ENCODE results near the gene BCAS3. TPM values are rescaled to one million over a fixed set of nuclear protein-coding genes. Genes with fewer than 3 reads are reported as not detected.
A peak's percentile ranks its signal among the peaks of the same experiment; 100 is the strongest.

Gene BCAS3
- polyA plus RNA-seq, 3 donors, result 10.3 to 19.1 (median 14.7) TPM

DNA sequence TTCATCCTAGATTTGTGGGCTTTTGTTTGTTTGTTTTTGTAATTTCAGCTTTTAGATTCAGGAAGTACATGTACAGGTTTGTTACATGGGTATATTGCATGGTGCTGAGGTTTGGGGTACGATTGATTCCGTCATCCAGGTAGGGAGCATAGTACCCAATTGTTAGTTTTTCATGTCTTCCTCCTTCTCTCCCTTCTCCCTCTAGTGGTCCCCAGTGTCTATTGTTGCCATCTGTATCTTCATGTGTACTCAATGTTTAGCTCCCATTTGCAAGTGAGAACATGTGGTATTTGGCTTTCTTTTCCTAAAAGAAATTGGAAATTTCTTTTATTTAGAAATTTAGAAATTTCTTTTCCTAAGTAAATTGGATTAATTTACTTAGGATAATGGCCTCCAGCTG lies 37.1 kb upstream of the BCAS3 start:
- Histone ChIP-seq H3K4me2 (replicated peaks; ENCODE audit: extremely low read depth, low read length, poor library complexity, severe bottlenecking) (no peak overlapping the region), H3K36me3 (replicated peaks in 1 of 2; ENCODE audit: control insufficient read depth in 1 of 2, insufficient read depth in 2 of 2, low read length in 2 of 2) (peaks cover 37 to 69% of the 10 kb centered on the region in 2 donors), H3K4me1 (ENCODE audit: control insufficient read depth in 1 of 2, insufficient read depth in 2 of 2, low read length in 2 of 2) (no peaks in the 10 kb centered on the region), H3K4me3 (replicated peaks in 1 of 3; ENCODE audit: low read depth in 2 of 3, low read length in 3 of 3) (no peak overlapping the region), H3K9ac (ENCODE audit: insufficient read depth, low read length, poor library complexity, severe bottlenecking) (no peak overlapping the region), H2AFZ (ENCODE audit: insufficient read depth, low read depth, low read length, poor library complexity, severe bottlenecking) (no peak overlapping the region), H3K27me3 (ENCODE audit: control insufficient read depth in 2 of 2, insufficient read depth in 2 of 2, low read length in 2 of 2) (no peaks in the 10 kb centered on the region), H3K27ac (ENCODE audit: low read depth in 1 of 2, low read length in 2 of 2) (no peak overlapping the region), H3K9me3 (replicated peaks in 1 of 2; ENCODE audit: control insufficient read depth in 1 of 2, insufficient read depth in 1 of 2, low read length in 2 of 2) (no peaks in the 10 kb centered on the region), H3K79me2 (ENCODE audit: insufficient read depth, low read length) (peaks cover 69% of the 10 kb centered on the region), H4K20me1 (ENCODE audit: insufficient read depth, low read length) (peaks cover 88% of the 10 kb centered on the region)
- Mint-ChIP-seq H3K27ac (no peak overlapping the region), H3K4me1 (no peaks in the 10 kb centered on the region), H3K36me3 (peaks cover 43 to 74% of the 10 kb centered on the region in 2 donors), H3K9me3 (peaks cover 0 to 2% (median 0%) of the 10 kb centered on the region in 7 donors), H3K27me3 (ENCODE audit: low read depth in 3 of 3) (no peaks in the 10 kb centered on the region), H3K4me3 (no peak overlapping the region)
- no peak for DNase-seq
- TF ChIP-seq, protein P1, sequence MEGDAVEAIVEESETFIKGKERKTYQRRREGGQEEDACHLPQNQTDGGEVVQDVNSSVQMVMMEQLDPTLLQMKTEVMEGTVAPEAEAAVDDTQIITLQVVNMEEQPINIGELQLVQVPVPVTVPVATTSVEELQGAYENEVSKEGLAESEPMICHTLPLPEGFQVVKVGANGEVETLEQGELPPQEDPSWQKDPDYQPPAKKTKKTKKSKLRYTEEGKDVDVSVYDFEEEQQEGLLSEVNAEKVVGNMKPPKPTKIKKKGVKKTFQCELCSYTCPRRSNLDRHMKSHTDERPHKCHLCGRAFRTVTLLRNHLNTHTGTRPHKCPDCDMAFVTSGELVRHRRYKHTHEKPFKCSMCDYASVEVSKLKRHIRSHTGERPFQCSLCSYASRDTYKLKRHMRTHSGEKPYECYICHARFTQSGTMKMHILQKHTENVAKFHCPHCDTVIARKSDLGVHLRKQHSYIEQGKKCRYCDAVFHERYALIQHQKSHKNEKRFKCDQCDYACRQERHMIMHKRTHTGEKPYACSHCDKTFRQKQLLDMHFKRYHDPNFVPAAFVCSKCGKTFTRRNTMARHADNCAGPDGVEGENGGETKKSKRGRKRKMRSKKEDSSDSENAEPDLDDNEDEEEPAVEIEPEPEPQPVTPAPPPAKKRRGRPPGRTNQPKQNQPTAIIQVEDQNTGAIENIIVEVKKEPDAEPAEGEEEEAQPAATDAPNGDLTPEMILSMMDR (IDR thresholded peaks at IDR 0.05), result peak; percentile 29
- intact Hi-C loops (cut with micrococcal nuclease), result no loop called here
- WGBS (ENCODE audit: insufficient coverage), result no CpG with 5 or more reads among the region's 2 CpGs

DNA sequence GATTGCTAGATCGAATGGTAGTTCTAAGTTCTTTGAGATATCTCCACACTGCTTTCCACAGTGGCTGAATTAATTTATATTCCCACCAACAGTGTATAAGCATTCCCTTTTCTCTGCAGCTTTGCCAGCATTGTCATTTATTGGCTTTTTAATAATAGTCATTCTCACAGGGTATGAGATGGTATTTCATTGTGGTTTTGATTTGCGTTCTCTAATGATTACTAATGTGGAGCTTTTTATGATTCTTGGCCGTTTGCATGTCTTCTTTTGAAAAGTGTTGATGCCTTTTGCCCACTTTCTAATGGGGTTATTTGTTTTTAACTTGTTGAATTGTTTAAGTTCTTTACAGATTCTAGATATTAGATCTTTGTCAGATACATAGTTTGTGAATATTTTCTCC lies 36.5 kb upstream of the BCAS3 start:
- Histone ChIP-seq H3K27ac (ENCODE audit: low read depth in 1 of 2, low read length in 2 of 2) (no peak overlapping the region), H3K9ac (ENCODE audit: insufficient read depth, low read length, poor library complexity, severe bottlenecking) (no peak overlapping the region), H3K79me2 (ENCODE audit: insufficient read depth, low read length) (peaks cover 74% of the 10 kb centered on the region), H4K20me1 (ENCODE audit: insufficient read depth, low read length) (peaks cover 88% of the 10 kb centered on the region), H3K4me3 (replicated peaks in 1 of 3; ENCODE audit: low read depth in 2 of 3, low read length in 3 of 3) (no peak overlapping the region), H2AFZ (ENCODE audit: insufficient read depth, low read depth, low read length, poor library complexity, severe bottlenecking) (no peak overlapping the region), H3K4me2 (replicated peaks; ENCODE audit: extremely low read depth, low read length, poor library complexity, severe bottlenecking) (no peak overlapping the region), H3K4me1 (ENCODE audit: control insufficient read depth in 1 of 2, insufficient read depth in 2 of 2, low read length in 2 of 2) (no peaks in the 10 kb centered on the region), H3K9me3 (replicated peaks in 1 of 2; ENCODE audit: control insufficient read depth in 1 of 2, insufficient read depth in 1 of 2, low read length in 2 of 2) (no peaks in the 10 kb centered on the region), H3K27me3 (ENCODE audit: control insufficient read depth in 2 of 2, insufficient read depth in 2 of 2, low read length in 2 of 2) (no peaks in the 10 kb centered on the region), H3K36me3 (replicated peaks in 1 of 2; ENCODE audit: control insufficient read depth in 1 of 2, insufficient read depth in 2 of 2, low read length in 2 of 2) (peaks cover 32 to 68% of the 10 kb centered on the region in 2 donors)
- peaks cover 39 to 69% of the 10 kb centered on the region in 2 donors for H3K36me3 Mint-ChIP-seq
- no peak overlapping the region for H3K4me3 Mint-ChIP-seq
- intact Hi-C loops (cut with micrococcal nuclease), result no loop called here
- H3K27ac Mint-ChIP-seq, result no peak overlapping the region
- peaks cover 0 to 2% (median 0%) of the 10 kb centered on the region in 7 donors for H3K9me3 Mint-ChIP-seq
- TF ChIP-seq, protein P1 (IDR thresholded peaks at IDR 0.05), result no peak
- H3K4me1 Mint-ChIP-seq, result peaks cover 3% of the 10 kb centered on the region
- H3K27me3 Mint-ChIP-seq (ENCODE audit: low read depth in 3 of 3), result no peaks in the 10 kb centered on the region
- no CpG with 5 or more reads among the region's 3 CpGs for WGBS (ENCODE audit: insufficient coverage)
- no peak for DNase-seq

Data from CD14-positive monocyte (primary cell).